SU-DHL-6 (cell line): ENCODE results near the gene LRP11.

Experiments used
- EZH2phosphoT487 ChIP-seq: fragments of 200-600 bp; sonication (generic), shearing (Covaris generic); conservative IDR thresholded peaks from 2 replicates; pipeline ENCODE4 v1.6.1; 2018; ENCODE audit warnings: mild to moderate bottlenecking, antibody characterized with exemption, low read length, moderate library complexity, mixed read lengths
- TF ChIP-seq, protein P1 (sequence below): fragments of 200-600 bp; sonication (generic); IDR thresholded peaks from one replicate; pipeline ENCODE4 v1.5.1; 2017; ENCODE audit warnings: antibody characterized with exemption, mild to moderate bottlenecking, low read length, moderate library complexity; ENCODE audit not compliant: insufficient read depth, poor library complexity, severe bottlenecking

DNA sequence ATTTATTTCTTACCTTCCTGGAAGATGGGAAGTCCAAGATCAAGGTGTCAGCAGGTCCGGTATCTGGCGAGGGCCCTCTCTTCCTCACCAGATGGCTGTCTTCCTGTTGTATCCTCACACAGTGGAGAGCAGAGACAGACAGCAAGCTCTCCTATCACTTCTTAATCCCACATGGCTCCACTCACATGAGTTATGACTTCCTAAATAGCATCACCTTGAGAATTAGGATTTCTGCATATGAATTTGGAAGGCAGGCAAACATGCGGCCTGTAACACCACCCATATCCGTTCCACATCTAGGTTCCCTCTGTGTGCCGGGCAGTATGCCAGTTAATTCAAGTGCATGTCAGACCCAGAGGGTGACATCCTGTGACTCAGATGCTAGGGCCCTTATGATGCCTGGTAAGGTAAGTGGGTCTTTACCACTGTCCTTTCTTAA, 31.7 kb upstream of the LRP11 start:
- TF ChIP-seq, protein P1, sequence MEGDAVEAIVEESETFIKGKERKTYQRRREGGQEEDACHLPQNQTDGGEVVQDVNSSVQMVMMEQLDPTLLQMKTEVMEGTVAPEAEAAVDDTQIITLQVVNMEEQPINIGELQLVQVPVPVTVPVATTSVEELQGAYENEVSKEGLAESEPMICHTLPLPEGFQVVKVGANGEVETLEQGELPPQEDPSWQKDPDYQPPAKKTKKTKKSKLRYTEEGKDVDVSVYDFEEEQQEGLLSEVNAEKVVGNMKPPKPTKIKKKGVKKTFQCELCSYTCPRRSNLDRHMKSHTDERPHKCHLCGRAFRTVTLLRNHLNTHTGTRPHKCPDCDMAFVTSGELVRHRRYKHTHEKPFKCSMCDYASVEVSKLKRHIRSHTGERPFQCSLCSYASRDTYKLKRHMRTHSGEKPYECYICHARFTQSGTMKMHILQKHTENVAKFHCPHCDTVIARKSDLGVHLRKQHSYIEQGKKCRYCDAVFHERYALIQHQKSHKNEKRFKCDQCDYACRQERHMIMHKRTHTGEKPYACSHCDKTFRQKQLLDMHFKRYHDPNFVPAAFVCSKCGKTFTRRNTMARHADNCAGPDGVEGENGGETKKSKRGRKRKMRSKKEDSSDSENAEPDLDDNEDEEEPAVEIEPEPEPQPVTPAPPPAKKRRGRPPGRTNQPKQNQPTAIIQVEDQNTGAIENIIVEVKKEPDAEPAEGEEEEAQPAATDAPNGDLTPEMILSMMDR: no peak
- no peak for TF ChIP-seq EZH2phosphoT487
